K562 treated with DMSO at 1 percent for 4 hours (cell line): Measurements from ENCODE around the gene LIM2. TPM values are rescaled to one million over a fixed set of nuclear protein-coding genes. Genes with fewer than 3 reads are reported as not detected.

Experiments
- total RNA-seq: library from RNA; unstranded; fragments of 300-600 nt; gene quantifications from 2 replicates; pipeline ENCODE4 v1.2.3, GENCODE V29; 2022; ENCODE audit not compliant: insufficient read depth

LIM2 gene
- not detected in 2 replicates for total RNA-seq

GRCh38 chr19:51387924-51388389 lies at the start of gene LIM2:
Gene LIM2 (minus strand): TSS chr19:51387974. CDS start chr19:51387443, 531 bp downstream.

DNA sequence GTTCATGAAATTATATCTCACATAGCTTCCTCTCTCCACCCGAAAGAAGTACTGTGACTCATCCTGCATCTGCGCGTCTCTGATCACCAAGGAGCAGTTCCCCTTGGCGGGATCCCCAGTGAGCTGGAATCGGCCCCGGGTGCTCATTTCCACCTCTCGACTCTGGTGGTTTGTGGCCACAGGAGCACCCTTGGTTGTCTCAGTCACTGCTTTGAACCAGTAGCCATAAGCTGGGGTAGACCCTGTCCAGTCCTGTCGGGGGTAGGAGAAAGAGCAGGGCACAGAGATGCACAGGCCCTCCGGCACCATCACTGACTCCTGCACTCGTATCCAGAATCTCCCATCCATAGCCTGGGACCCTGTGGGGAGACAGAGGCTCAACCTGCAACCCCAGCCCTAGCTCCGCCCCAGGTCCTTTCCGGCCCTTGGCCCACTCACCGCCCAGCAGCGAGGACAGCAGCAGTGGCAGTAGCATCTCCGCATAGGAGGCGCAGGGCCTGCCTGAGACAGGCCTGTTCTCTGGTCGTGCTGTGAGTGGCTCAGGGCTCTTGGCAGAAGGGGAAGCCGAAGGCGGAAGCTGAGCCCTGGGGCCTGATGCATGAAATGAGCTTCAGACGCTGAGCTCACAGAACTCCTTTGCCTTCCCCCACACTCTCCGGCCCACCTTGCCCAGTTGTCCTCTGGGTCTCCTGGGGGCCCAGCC lies 29.5 kb upstream of the LIM2 start, which contains the start of gene SIGLEC10:
Gene SIGLEC10, minus strand, starts transcription at position 536 of the 703 bp plus-strand sequence. Its CDS starts 61 bp downstream, at position 475.

GRCh38 chr19:51372649-51373504 lies 14.9 kb downstream of the LIM2 start, which contains the start of gene NKG7:
Gene NKG7 (minus strand): TSS chr19:51372654. CDS start chr19:51372535, 119 bp downstream.

GRCh38 chr19:51368366-51369282 lies 19.1 kb downstream of the LIM2 start, which contains the start of gene CLDND2:
Gene CLDND2 (minus strand): TSS chr19:51369003. CDS start chr19:51368577, 426 bp downstream.

DNA sequence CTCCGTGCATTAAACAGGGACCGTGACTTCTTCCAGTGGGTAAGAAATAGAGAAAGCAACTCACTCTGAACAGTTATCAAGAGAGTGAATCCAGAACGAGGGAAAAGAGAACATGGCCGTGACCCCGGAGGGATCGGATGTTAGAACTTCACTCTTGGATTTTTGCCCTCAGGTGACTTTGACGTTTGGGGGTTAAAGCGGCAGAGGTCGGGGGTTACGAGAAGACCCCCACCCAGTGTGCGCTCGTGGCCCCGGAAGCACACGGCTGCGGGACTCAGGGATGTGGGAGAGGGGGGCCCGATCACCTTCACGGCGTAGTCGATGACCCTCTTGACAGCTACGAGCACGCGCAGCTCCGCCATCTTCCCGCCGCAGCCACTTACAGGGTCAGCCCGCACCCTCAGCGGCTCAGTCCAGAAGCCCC lies 21.8 kb downstream of the LIM2 start, which contains the start of gene ETFB:
Gene ETFB, minus strand, starts transcription at position 424 of the 424 bp plus-strand sequence. Its CDS starts 62 bp downstream, at position 362.

GRCh38 chr19:51341976-51342580 lies 45.7 kb downstream of the LIM2 start, which contains the start of gene VSIG10L:
Gene VSIG10L (minus strand): TSS chr19:51342139. CDS start chr19:51342124, 15 bp downstream.

Other genes starting within 250 kb of the LIM2 start
- 0.48 TPM in 1 of 2 replicates, not detected in the other for gene SIGLEC7, start 245.7 kb downstream of the LIM2 start, total RNA-seq
- 58.9 and 71.8 TPM in 2 replicates for gene CD33, start 162.9 kb downstream of the LIM2 start, total RNA-seq
- gene SIGLECL1, start 136.9 kb downstream of the LIM2 start, total RNA-seq, result not detected in 2 replicates
- gene IGLON5, start 76.3 kb downstream of the LIM2 start, total RNA-seq, result 0.30 TPM in 1 of 2 replicates, not detected in the other
- gene VSIG10L, start 45.8 kb downstream of the LIM2 start, total RNA-seq, result 4.1 and 9.1 TPM in 2 replicates
- gene ETFB, start 21.6 kb downstream of the LIM2 start, total RNA-seq, result 198 and 249 TPM in 2 replicates
- gene CLDND2, start 19.0 kb downstream of the LIM2 start, total RNA-seq, result not detected in 2 replicates
- gene NKG7, start 15.3 kb downstream of the LIM2 start, total RNA-seq, result not detected in 2 replicates
- 1.6 TPM in 1 of 2 replicates, not detected in the other for gene C19orf84, start 2.6 kb upstream of the LIM2 start, total RNA-seq
- gene SIGLEC10, start 29.7 kb upstream of the LIM2 start, total RNA-seq, result 1.2 and 2.5 TPM in 2 replicates
- gene SIGLEC8, start 70.5 kb upstream of the LIM2 start, total RNA-seq, result 0.69 and 0.85 TPM in 2 replicates
- gene CEACAM18, start 90.6 kb upstream of the LIM2 start, total RNA-seq, result not detected in 2 replicates
- gene SIGLEC12, start 113.8 kb upstream of the LIM2 start, total RNA-seq, result 1.2 and 1.5 TPM in 2 replicates
- 32.0 and 34.1 TPM in 2 replicates for gene SIGLEC6, start 143.7 kb upstream of the LIM2 start, total RNA-seq
- 7.6 and 12.7 TPM in 2 replicates for gene ZNF175, start 183.3 kb upstream of the LIM2 start, total RNA-seq
- 0.92 TPM in 1 of 2 replicates, not detected in the other for gene SIGLEC5, start 242.4 kb upstream of the LIM2 start, total RNA-seq